ENCODE data around the gene KL. TPM values are rescaled to one million over a fixed set of nuclear protein-coding genes. Genes with fewer than 3 reads are reported as not detected.

The KL gene
- total RNA-seq, 1 experiment from 2014 or later: 0.52 TPM

DNA sequence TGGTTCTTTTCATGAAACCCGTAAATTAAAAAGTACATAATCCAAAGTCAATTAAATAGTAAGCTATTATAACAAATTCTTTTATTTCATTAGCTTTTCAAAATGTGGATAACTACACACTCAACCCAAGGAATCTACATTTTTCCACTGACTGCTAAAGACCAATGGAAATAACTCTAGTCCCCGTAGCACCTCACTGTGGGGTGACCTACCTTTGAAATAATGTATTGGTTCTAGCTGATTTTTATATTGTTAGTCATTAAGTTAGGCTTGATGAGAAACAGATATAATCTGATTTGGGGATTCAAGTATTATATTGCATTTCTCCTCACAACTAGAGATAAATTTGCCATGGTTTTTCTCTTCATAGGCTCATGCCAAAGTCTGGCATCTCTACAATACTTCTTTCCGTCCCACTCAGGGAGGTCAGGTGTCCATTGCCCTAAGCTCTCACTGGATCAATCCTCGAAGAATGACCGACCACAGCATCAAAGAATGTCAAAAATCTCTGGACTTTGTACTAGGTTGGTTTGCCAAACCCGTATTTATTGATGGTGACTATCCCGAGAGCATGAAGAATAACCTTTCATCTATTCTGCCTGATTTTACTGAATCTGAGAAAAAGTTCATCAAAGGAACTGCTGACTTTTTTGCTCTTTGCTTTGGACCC is 37.3 kb downstream of the KL start:
- Mint-ChIP-seq H3K9me3 (ENCODE audit: low read depth, unreplicated experiment) (no peaks in the 10 kb centered on the region), H3K27me3 (ENCODE audit: unreplicated experiment) (no peaks in the 10 kb centered on the region), H3K4me3 (ENCODE audit: low read depth, unreplicated experiment) (no peak overlapping the region), H3K36me3 (ENCODE audit: insufficient read depth, unreplicated experiment) (no peaks in the 10 kb centered on the region), H3K4me1 (ENCODE audit: low read depth, unreplicated experiment) (no peaks in the 10 kb centered on the region), H3K27ac (ENCODE audit: unreplicated experiment) (no peak overlapping the region)
- no TSS peak for BruUV-seq (replicated peaks)
- TF ChIP-seq, protein P1, sequence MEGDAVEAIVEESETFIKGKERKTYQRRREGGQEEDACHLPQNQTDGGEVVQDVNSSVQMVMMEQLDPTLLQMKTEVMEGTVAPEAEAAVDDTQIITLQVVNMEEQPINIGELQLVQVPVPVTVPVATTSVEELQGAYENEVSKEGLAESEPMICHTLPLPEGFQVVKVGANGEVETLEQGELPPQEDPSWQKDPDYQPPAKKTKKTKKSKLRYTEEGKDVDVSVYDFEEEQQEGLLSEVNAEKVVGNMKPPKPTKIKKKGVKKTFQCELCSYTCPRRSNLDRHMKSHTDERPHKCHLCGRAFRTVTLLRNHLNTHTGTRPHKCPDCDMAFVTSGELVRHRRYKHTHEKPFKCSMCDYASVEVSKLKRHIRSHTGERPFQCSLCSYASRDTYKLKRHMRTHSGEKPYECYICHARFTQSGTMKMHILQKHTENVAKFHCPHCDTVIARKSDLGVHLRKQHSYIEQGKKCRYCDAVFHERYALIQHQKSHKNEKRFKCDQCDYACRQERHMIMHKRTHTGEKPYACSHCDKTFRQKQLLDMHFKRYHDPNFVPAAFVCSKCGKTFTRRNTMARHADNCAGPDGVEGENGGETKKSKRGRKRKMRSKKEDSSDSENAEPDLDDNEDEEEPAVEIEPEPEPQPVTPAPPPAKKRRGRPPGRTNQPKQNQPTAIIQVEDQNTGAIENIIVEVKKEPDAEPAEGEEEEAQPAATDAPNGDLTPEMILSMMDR (IDR thresholded peaks at IDR 0.05; ENCODE audit: unreplicated experiment): no peak
- intact Hi-C loops (cut with micrococcal nuclease; ENCODE audit: unreplicated experiment): no loop called here
- CTCF ChIA-PET: no interaction called here
- no peak for DNase-seq

DNA sequence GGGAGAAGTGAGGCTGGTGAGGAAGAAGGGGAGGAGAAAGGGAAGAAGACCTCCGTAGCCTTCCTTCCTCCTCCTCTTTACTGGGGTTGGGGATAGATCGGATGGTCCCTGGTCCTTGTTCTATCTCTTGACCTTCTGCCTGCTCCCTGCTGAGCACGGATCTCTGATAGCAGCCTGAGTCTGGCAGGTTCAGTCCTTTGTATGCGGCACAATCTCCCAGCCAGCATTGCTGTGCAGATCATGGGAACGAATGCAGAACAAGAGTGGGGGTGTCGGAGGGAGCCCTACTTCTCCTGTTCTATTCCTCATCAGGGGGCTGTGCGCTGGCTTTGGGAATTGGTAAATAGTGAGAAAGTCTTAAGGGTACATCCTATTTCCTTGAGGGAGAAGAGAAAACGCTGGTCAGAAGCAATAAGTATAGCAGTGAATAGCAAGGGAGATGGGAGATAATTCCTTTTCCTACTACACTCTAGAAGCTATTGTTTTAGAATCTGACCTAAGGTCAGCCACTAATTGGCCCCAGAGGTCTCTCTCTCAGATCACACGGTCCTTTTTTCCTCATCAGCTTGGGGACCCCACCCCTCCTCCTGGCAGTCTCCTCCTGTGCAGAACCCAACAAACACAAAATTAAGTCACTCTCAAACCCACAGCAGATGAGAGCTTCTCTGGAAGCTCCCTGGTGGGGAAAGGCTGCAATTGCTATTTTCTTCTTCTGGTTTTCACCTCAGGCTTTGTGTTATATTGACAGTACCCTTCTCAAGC is 41.0 kb downstream of the KL start:
- intact Hi-C loops (cut with micrococcal nuclease; ENCODE audit: unreplicated experiment): no loop called here
- CTCF ChIA-PET: no interaction called here
- Mint-ChIP-seq H3K27me3 (ENCODE audit: unreplicated experiment) (no peaks in the 10 kb centered on the region), H3K27ac (ENCODE audit: unreplicated experiment) (no peak overlapping the region), H3K4me1 (ENCODE audit: low read depth, unreplicated experiment) (no peaks in the 10 kb centered on the region), H3K9me3 (ENCODE audit: low read depth, unreplicated experiment) (no peaks in the 10 kb centered on the region), H3K4me3 (ENCODE audit: low read depth, unreplicated experiment) (no peak overlapping the region), H3K36me3 (ENCODE audit: insufficient read depth, unreplicated experiment) (no peaks in the 10 kb centered on the region)
- TF ChIP-seq, protein P1 (IDR thresholded peaks at IDR 0.05; ENCODE audit: unreplicated experiment): no peak
- no peak for DNase-seq
- BruUV-seq (replicated peaks): no TSS peak

DNA sequence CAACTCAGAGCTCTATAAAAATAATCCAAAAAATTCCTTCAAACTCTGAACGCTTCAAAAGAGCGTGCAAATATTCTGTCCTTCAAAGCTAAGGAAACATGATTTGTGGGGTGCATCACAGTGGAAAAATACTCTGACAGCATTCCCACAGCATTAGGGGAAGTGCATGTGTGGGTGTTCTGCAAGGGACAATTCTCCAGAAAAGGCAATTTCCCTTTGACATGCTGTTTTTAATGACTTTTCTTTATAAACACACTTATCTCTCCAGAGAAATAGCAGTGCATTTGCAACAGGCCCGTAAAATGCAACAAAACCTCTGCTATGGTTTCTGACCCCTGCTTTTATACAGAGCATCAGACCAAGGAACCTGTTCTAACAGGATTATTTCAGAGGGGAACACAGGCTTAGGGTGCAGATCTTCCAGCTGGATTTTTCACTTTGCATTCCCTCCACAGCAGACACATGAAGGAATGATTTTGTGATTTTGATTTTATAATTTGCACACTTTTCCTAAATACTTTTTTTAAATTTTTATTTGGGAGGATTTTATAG is 42.6 kb downstream of the KL start:
- TF ChIP-seq, protein P1 (IDR thresholded peaks at IDR 0.05; ENCODE audit: unreplicated experiment): no peak
- no peak overlapping the region for H3K4me3 Mint-ChIP-seq (ENCODE audit: low read depth, unreplicated experiment)
- CTCF ChIA-PET: no interaction called here
- H3K27ac Mint-ChIP-seq (ENCODE audit: unreplicated experiment): no peak overlapping the region
- no peaks in the 10 kb centered on the region for H3K4me1 Mint-ChIP-seq (ENCODE audit: low read depth, unreplicated experiment)
- intact Hi-C loops (cut with micrococcal nuclease; ENCODE audit: unreplicated experiment): no loop called here
- no peaks in the 10 kb centered on the region for H3K36me3 Mint-ChIP-seq (ENCODE audit: insufficient read depth, unreplicated experiment)
- no TSS peak for BruUV-seq (replicated peaks)
- no peaks in the 10 kb centered on the region for H3K9me3 Mint-ChIP-seq (ENCODE audit: low read depth, unreplicated experiment)
- no peaks in the 10 kb centered on the region for H3K27me3 Mint-ChIP-seq (ENCODE audit: unreplicated experiment)
- no peak for DNase-seq

DNA sequence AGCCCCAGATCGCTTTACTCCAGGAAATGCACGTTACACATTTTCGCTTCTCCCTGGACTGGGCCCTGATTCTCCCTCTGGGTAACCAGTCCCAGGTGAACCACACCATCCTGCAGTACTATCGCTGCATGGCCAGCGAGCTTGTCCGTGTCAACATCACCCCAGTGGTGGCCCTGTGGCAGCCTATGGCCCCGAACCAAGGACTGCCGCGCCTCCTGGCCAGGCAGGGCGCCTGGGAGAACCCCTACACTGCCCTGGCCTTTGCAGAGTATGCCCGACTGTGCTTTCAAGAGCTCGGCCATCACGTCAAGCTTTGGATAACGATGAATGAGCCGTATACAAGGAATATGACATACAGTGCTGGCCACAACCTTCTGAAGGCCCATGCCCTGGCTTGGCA is 44.6 kb downstream of the KL start:
- H3K9me3 Mint-ChIP-seq (ENCODE audit: low read depth, unreplicated experiment): no peaks in the 10 kb centered on the region
- no peak for DNase-seq
- TF ChIP-seq, protein P1 (IDR thresholded peaks at IDR 0.05; ENCODE audit: unreplicated experiment): no peak
- no peaks in the 10 kb centered on the region for H3K4me1 Mint-ChIP-seq (ENCODE audit: low read depth, unreplicated experiment)
- BruUV-seq (replicated peaks): no TSS peak
- CTCF ChIA-PET: no interaction called here
- H3K4me3 Mint-ChIP-seq (ENCODE audit: low read depth, unreplicated experiment): no peak overlapping the region
- no peak overlapping the region for H3K27ac Mint-ChIP-seq (ENCODE audit: unreplicated experiment)
- H3K27me3 Mint-ChIP-seq (ENCODE audit: unreplicated experiment): no peaks in the 10 kb centered on the region
- H3K36me3 Mint-ChIP-seq (ENCODE audit: insufficient read depth, unreplicated experiment): no peaks in the 10 kb centered on the region
- intact Hi-C loops (cut with micrococcal nuclease; ENCODE audit: unreplicated experiment): no loop called here
